Fibroblast of upper back skin (primary cell): ENCODE measurements around the gene COG1.

Experiments
- DNase-seq: peaks from one replicate; pipeline ENCODE4 v3.0.0-alpha.2; 2013

The COG1 gene

DNA sequence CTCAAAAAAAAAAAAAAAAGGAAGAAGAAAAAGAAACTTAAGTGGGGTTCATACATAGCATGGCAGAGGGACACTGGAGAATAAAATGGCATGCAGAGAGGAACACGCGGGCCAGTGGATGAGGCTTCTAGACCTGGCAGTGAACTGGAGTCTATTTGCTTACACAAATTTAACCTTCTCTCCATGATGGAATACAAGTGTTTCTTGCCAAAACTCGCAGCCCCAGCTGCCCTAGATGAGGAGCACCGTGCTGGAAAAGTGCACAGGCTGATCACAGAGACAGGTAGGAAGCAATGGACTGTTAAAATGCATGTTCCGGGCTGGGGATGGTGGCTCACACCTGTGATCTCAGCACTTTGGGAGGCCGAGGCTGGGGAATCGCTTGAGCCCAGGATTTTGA lies 18.7 kb upstream of the COG1 start:
- DNase-seq, result no peak

GRCh38 chr17:73175962-73176565 lies 16.8 kb upstream of the COG1 start:
- DNase-seq, result no peak

DNA sequence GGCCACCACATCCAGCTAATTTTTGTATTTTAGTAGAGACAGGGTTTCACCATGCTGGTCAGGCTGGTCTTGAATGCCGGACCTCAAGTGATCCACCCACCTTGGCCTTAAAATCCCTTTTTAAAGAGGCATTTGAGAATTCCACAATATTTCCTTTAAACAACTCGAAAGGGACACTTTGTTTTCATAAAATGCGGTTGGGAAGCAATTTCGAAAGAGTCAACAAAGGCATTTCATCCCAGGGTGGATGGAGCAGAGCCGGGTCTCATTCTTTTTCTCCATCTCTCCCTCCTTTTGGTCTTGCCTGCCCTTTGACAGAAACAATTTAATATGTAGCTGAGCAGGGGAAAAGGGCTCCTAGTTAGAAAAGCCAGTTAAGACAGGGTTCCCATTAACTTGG lies 13.5 kb upstream of the COG1 start:
- no peak for DNase-seq

GRCh38 chr17:73179878-73180277 lies 13.0 kb upstream of the COG1 start:
- no peak for DNase-seq

DNA sequence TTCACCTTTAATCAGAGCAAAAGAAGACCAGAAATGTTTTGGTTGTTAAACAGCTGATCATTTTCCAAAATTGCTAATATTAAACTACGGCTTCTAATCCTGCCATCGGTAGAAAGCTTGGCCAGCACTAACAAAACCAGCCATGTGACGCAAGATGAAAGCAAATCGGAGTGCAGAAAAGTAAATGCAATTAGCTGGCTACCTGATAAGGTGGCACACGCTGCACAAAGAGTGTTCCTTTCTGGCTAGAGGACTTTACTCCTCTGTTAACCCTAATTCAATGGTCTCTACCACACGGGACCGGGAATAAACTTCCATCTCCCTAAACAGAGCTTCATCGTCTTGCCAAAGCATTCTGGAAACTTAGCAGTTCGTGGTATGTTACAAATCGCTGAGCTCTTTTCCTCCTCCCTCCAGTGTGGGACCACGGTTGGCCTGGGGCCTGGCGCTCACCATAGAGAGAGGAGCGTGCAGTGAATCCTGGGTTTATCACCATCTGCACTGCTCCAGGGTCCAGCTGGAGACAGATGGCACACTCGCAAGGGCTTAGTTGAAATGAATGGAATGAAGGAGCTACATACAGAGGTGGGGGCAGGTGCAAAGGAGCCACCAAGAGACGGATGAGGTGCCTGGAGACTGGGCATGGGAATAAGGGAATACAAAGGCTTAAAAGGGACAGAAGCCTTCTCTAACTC lies 10.1 kb upstream of the COG1 start:
- DNase-seq, result no peak

GRCh38 chr17:73184136-73184993 lies 8.5 kb upstream of the COG1 start:
- no peak for DNase-seq

GRCh38 chr17:73186283-73187050 lies 6.4 kb upstream of the COG1 start:
- DNase-seq, result no peak

DNA sequence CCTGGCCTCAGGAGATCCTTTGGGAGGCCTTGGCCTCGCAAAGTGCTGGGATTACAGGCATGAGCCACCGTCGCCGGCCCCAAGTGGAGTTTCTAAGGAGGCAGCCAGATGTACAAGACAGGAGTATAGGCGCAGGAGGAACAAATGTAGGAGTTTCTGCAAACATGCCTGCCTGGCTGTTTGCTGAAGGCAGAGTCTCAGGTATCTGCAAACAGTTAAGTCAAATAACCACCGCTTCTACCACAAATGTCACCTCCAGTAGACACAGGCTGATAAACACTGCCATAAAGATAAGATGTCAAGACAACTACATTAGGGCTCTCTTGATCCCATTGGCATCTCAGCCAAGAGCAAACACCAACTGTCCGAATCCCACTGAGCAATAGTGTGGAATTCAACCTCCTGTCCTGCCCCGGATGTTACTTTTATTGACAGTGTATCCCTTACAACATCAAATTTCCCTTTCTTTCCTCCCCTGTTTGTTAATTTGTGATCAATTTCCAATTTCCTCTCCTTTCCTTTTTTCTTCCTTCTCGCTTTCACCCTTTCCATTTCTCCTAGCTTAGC lies 5.6 kb upstream of the COG1 start:
- no peak for DNase-seq

- DNase-seq, result peak; percentile 16
Observed at GRCh38 chr17:73188011-73188410, 4.8 kb upstream of the COG1 start.

- DNase-seq, result peak; percentile 41
Observed at GRCh38 chr17:73189417-73190099, 3.3 kb upstream of the COG1 start.

DNA sequence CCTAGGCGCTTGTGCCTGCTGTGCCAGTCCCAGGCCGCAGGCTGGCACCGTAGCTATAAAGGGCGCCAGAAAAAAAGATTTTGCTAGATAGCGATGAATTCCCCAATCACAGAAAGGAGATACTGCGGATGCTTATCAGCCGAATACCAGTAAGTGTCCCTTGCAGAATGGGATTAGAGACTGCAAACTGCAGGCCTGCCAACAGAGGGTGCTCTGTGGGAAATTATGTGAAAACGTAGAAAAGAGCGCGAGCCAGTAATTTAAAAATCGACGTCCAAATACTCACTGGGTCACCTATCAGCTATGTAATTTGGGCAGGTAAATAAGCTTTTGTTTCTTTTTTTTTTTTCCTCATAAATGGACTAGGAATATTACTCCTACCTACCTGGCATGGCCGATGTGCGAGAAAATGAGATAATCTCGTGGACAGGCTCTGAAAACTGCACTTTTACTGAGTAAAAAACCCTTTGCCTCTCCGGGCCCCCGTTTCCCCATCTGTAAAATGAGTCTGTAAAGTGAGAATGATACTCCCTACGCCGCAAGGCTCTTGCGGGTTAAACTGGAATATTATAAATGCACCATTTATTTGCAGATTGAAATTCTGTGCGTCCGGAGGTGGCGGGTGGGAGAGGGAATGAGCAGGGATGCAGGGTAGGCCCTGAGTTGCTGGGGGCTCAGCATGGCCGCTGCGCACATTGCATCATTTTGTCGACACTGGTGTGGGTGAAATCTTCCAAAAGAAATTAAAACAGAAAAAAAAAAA lies 1.2 kb upstream of the COG1 start:
- peak; percentile 62 for DNase-seq

DNA sequence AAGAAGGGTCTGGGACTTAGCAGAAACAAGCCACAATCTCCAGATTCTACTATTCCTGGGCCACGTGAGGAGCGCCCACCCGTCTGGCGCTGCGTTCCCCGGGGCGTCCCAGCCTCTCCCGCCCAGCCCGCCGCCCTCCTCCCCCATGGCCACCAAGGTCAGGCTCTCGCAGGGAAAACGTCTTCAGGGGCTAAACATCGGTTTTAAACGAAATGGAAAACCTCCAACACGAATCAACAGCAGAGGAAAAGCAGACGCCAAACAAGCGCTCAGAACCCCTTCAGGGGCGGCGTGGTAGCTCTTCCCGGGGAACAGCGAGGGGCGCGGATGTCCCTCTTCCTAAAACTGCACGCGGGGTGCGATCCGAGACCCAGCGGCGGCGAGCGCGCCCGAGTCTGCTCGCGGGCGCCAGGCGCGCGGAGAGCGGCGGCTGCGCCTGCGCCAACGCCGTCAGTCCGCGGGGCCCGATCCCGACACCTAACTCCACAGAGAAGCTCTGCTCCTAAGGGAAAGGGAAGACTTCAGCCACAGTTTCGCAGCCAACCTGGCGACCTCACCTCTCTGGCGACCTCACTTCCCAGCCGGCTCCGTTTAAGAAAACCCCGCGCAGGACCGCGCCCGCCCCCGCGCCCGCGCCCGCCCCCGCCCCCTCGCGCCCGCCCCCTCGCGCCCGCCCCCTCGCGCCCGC lies 505 bp upstream of the COG1 start:
- peak; percentile 56 for DNase-seq

- peak; percentile 55 for DNase-seq
Observed at GRCh38 chr17:73194514-73195222, 1.8 kb downstream of the COG1 start.

GRCh38 chr17:73196500-73196899 lies 3.6 kb downstream of the COG1 start:
- DNase-seq, result peak; percentile 38

- DNase-seq, result no peak
Observed at GRCh38 chr17:73197161-73197560, 4.3 kb downstream of the COG1 start.

DNA sequence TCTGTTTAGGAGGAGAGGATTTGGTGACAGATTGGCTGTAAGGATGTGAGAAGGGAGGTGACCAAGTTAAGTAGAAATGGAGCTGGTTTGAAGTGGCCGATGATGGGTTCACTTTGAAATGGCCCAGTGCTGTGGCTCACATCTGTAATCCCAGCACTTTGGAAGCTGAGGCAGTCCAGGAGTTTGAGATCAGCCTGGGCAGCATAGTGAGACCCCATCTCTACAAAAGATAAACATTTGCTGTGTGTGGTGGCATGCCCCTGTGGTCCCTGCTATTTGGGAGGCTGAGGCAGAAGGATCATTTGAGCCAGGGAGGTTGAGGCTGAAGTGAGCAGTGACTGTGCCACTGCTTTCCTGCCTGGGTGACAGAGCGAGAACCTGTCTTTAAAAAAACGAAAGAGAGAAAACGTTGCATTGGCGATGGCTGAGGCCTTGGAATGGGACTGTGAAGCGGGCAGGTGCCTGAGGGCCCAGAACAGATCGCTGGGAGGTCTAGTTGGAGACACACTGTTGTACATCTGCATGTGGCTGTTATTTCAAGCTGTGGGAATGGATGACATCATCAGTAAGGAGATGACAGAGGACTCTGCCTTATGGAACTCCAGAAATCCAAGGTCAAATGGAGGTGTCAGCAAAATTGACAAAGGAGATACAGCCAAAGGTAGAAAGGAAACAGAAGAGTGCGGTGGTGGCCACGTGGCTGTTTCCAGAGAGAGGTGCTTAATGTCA lies 5.5 kb downstream of the COG1 start:
- no peak for DNase-seq

DNA sequence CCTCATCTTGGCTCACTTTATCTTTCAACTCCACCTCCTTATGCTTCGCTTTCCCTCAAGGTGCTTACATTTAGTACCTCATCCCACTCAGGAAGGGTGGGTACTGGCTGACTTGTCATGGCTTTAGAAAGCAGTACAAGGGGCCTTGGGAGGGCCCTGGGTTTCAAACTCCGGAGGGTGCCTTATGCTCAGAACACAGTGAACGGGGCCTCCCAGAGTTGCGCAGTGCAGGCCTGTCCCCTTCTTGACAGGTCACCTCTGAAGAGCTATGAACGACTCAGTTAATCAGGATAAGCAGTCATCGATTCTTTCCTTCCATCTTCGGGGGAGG lies 6.0 kb downstream of the COG1 start:
- no peak for DNase-seq

- no peak for DNase-seq
Observed at GRCh38 chr17:73199751-73200317, 7.0 kb downstream of the COG1 start.

DNA sequence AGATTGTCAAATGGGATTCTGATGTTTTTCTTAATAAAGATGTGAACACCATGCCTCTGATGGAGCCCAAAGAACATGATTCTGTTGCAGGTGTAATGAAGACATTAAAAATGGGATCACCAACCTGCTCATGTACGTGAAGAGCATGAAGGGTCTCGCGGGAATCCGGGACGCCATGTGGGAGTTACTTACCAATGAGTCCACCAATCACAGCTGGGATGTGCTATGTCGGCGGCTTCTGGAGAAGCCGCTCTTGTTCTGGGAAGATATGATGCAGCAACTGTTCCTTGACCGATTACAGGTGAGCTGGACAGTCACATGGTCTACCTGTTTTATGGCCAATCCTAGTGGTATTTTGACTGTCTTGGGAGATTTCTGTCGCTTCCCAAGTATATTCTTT lies 7.6 kb downstream of the COG1 start:
- no peak for DNase-seq
